HG03064 (cell line): ENCODE measurements around the gene SYDE1.

Source experiments
- ATAC-seq: cut with Tn5 transposase; IDR thresholded peaks from one replicate; pipeline ENCODE4 v1.9.1; 2021; ENCODE audit warnings: low read depth; ENCODE audit not compliant: unreplicated experiment

Gene SYDE1

GRCh38 chr19:15123900-15124299 is 16.7 kb downstream of the SYDE1 start:
- ATAC-seq, result no peak

- ATAC-seq, result no peak
Observed at GRCh38 chr19:15124572-15125231, 17.5 kb downstream of the SYDE1 start.

GRCh38 chr19:15125232-15126067 is 18.2 kb downstream of the SYDE1 start:
- ATAC-seq, result peak; percentile 70

DNA sequence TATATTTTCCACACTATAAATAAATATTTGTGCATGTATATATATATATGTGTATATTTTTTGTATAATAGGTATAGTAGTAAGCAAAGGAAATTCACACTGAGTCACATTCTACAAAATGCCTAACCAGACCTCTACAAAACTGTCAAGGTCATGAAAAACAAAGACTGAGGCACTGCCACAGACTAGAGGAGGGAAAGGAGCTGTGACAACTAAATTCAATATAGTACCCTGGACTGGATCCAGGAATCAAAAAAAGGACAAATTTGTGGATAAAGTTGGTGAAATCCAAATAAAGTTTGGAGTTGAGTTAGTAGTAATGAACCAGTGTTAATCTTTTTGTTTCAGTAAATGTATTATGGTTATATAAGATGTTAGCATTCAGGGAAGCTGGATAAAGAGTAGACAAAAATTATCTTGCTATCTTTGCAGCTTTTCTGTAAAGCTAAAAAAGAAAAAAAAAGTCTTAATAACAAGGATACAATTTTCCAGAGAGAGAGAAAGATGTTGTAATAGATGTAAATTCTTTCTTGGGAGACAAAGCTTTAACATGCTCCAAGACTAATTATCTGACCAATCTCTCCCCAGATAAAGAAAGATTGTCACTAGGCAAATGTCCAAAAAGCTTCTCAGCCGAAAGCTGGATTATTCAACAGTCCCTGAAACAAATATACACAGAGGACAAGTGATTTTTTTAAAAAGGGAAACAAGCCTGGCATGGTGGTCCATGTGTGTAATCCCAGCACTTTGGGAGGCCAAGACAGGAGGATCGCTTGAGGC is 19.1 kb downstream of the SYDE1 start:
- ATAC-seq, result no peak

- ATAC-seq, result no peak
Observed at GRCh38 chr19:15128162-15128770, 21.1 kb downstream of the SYDE1 start.

GRCh38 chr19:15129856-15130585 is 22.8 kb downstream of the SYDE1 start:
- ATAC-seq, result no peak

GRCh38 chr19:15136234-15136954 is 29.2 kb downstream of the SYDE1 start:
- no peak for ATAC-seq

- ATAC-seq, result no peak
Observed at GRCh38 chr19:15137777-15138176, 30.6 kb downstream of the SYDE1 start.

- no peak for ATAC-seq
Observed at GRCh38 chr19:15138427-15138826, 31.2 kb downstream of the SYDE1 start.

DNA sequence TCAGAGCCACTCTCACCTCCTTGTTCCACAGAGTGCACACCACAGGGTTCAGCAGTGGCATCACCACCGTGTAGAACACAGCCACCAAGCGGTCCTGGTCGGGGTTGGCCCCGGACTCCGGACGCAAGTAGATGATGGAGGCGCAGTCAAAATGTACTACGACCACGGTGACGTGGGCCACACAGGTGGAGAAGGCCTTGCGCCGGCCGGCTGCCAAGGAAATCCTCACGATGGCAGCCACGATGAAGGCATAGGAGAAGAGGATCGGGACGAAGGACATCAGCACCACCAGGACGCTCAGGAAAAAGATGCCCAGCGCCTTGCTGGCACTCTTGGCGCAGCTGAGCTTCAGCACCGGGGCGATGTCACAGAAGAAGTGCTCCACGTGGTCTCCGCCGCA is 33.9 kb downstream of the SYDE1 start:
- no peak for ATAC-seq

- no peak for ATAC-seq
Observed at GRCh38 chr19:15142313-15142712, 35.1 kb downstream of the SYDE1 start.

DNA sequence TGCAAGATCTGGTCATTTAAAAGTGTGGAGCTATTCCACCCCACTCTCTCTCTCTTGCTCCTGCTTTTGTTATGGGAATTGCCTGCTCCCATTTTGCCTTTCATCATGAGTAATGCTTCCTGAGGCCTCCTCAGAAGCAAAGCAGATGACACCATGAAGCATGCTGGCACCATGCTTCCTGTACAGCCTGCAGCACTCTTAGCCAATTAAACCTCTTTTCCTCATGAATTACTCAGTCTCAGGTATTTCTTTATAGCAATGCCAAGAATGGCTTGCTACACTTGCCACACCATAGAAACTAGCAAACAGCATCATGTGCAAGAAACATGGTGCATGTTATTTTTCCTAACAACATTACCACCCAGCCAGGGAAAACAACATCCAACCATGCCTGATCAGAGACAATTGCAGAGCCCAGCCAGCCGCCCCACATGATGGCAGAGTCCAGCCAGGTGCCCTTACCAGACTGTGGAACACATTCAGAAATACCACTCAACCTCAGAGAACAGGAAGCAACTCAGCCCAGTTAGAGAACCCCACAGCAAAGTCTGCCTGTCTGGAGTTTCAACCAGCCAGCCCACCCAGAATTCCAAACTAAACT is 36.9 kb downstream of the SYDE1 start:
- ATAC-seq, result no peak

GRCh38 chr19:15147090-15147489 is 39.9 kb downstream of the SYDE1 start:
- ATAC-seq, result no peak

- ATAC-seq, result no peak
Observed at GRCh38 chr19:15149737-15150136, 42.5 kb downstream of the SYDE1 start.

- ATAC-seq, result no peak
Observed at GRCh38 chr19:15154002-15154612, 46.9 kb downstream of the SYDE1 start.

DNA sequence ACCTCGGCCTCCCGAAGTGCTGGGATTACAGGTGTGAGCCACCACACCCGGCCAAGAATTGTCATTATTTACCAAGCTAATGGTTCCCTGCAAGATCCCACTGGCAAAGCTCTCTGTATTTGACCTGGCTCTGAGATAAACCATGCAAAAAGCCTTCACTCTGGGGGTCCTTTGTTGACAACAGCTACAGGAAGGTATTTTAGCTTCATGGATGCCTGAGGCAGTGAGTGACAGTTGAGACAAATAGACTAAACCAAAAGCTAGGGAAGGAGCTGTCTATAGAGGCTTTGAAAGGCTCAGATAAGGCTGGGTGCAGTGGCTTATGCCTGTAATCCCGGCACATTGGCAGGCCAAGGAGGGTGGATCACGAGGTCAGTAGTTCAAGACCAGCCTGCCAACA is 48.1 kb downstream of the SYDE1 start:
- no peak for ATAC-seq

DNA sequence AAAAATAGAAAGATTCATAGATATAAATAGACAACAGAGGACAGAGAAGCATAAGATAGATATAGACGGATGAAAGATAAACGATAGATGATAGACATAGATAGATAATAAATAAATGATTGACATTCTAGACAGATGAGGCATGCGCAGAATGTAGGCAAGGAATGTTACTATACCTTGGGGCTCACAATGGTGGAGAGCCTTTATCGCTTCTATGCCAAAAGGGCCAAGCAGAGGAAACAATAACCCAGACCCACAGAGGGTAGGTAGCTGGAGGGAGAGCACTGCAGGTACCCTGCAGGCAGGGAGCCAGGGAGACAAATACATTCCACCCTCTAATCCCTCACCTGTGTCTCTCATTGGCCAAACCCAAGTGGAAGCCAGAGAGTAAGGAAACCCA is 49.2 kb downstream of the SYDE1 start:
- no peak for ATAC-seq

GRCh38 chr19:15159251-15159650 is 52.0 kb downstream of the SYDE1 start:
- no peak for ATAC-seq
